Amygdala (tissue), 56 donors: ENCODE data around the gene ASCL4.
"Not testable (repeated sequence)": the region's sequence is repeated elsewhere in the genome, so short reads cannot be mapped to it uniquely, and the experiment has no call there.

Source experiments
- DNase-seq, 56 donors: peaks; one replicate each; lab custom pipeline; 2025; lab: John Stamatoyannopoulos, UW

ASCL4 gene

GRCh38 chr12:107774349-107775029 is at the start of gene ASCL4:
Gene ASCL4, plus strand, starts transcription at chr12:107774704. Its CDS starts 515 bp downstream, at chr12:107775219.
- no peak for DNase-seq

GRCh38 chr12:107727327-107727726 is 47.2 kb upstream of the ASCL4 start:
- not testable (repeated sequence) for DNase-seq

- not testable (repeated sequence) for DNase-seq
Measured at GRCh38 chr12:107727742-107728141, 46.8 kb upstream of the ASCL4 start.

- no peak for DNase-seq
Measured at GRCh38 chr12:107730618-107731341, 43.7 kb upstream of the ASCL4 start.

- no peak for DNase-seq
Measured at GRCh38 chr12:107731366-107731765, 43.1 kb upstream of the ASCL4 start.

GRCh38 chr12:107732365-107732764 is 42.1 kb upstream of the ASCL4 start:
- no peak for DNase-seq

- DNase-seq = no peak
Measured at GRCh38 chr12:107734139-107734538, 40.4 kb upstream of the ASCL4 start.

- no peak for DNase-seq
Measured at GRCh38 chr12:107735763-107736162, 38.7 kb upstream of the ASCL4 start.

GRCh38 chr12:107736914-107737313 is 37.6 kb upstream of the ASCL4 start:
- DNase-seq = no peak

GRCh38 chr12:107748472-107748871 is 26.0 kb upstream of the ASCL4 start:
- DNase-seq = no peak

- no peak for DNase-seq
Measured at GRCh38 chr12:107749083-107749482, 25.4 kb upstream of the ASCL4 start.

GRCh38 chr12:107759410-107759809 is 15.1 kb upstream of the ASCL4 start:
- no peak for DNase-seq

GRCh38 chr12:107760207-107760808 is 14.2 kb upstream of the ASCL4 start:
- DNase-seq = peak in 14 of 56 donors; percentile 3 to 51 (median 28)

GRCh38 chr12:107760809-107761501 is 13.5 kb upstream of the ASCL4 start, which contains the start of gene PRDM4:
Gene PRDM4, minus strand, starts transcription at chr12:107761137. Its CDS starts 622 bp downstream, at chr12:107760515.
- DNase-seq = peak; percentile 23 to 94 (median 84)

GRCh38 chr12:107761502-107761904 is 13.0 kb upstream of the ASCL4 start:
- DNase-seq = peak in 5 of 56 donors; percentile 26 to 60 (median 56)

- no peak for DNase-seq
Measured at GRCh38 chr12:107762874-107763273, 11.6 kb upstream of the ASCL4 start.

- DNase-seq = no peak
Measured at GRCh38 chr12:107764626-107765025, 9.9 kb upstream of the ASCL4 start.

- no peak for DNase-seq
Measured at GRCh38 chr12:107765316-107765715, 9.2 kb upstream of the ASCL4 start.

- DNase-seq = no peak
Measured at GRCh38 chr12:107767466-107767865, 7.0 kb upstream of the ASCL4 start.

- peak in 4 of 56 donors; percentile 2 to 18 (median 8) for DNase-seq
Measured at GRCh38 chr12:107775093-107775721, 703 bp downstream of the ASCL4 start.
